GM18519 (cell line): ENCODE measurements around the gene RNF31.

Experiments
- ATAC-seq: cut with Tn5 transposase; IDR thresholded peaks from one replicate; pipeline ENCODE4 v1.9.1; 2021; ENCODE audit warnings: mild to moderate bottlenecking, moderate library complexity; ENCODE audit not compliant: unreplicated experiment, low FRiP score

RNF31 gene

DNA sequence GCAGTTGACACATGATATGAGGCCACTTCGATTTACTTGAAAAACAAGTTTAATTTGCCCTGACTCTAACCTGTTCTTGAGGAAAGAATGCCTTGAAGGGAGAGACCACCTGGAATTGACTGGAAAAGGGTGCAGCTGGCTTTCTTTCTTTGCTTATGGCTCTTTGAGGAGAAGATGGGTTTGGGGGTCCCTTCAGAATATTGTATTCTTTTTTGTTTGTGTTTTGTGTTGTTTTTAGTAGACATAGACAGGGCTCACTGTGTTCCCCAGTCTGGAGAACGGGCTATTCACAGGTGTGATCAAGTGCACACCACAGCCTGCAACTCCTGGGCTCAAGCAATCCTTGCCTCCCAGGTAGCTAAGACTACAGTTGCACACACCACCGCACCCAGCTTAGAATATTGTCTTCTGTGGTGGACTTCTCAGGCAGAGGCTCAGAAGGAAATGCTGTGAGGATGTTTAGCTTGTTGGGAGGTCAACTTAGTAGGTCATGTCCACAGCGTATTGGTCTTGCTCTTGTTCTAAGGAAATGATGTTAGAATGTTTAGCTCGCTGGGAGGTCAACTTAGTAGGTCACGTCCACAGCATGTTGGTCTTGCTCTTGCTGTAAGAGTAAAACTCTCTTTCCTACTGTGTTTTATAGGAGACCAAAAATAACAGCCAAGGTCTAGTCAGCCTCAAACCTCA, 31.0 kb upstream of the RNF31 start:
- no peak for ATAC-seq

DNA sequence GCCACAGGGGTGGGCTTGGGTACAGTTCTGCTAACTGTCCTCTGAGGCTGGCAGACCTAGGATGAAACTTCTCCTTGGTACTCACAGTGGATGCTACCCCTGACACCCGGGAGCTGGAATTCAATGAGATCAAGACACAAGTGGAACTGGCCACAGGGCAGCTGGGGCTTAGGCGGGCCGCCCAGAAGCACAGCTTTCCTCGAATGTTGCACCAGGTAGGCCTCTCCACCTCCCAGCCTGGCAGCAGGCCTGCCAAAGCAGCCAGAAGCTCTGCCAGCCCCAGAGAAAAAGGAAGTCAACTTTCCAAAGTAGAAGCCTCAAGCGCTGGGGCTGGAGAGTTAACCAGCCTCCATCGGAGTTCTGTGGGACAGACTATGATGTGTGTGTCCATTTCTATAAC, 30.1 kb upstream of the RNF31 start:
- no peak for ATAC-seq

DNA sequence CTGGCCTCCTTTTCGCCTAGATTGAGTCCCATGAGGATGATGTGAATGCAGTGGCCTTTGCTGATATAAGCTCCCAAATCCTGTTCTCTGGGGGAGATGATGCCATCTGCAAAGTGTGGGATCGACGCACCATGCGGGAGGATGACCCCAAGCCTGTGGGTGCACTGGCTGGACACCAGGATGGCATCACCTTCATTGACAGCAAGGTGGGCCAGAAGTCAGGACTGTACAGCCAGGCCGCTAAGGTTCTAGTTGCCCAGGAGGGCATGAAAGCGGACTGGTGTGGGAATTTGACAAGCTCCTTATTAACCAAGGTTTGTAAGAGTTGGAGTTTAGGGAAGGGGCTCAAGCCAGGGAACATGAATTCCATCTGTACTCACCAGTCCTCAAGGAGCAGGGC, 27.6 kb upstream of the RNF31 start:
- ATAC-seq = no peak

DNA sequence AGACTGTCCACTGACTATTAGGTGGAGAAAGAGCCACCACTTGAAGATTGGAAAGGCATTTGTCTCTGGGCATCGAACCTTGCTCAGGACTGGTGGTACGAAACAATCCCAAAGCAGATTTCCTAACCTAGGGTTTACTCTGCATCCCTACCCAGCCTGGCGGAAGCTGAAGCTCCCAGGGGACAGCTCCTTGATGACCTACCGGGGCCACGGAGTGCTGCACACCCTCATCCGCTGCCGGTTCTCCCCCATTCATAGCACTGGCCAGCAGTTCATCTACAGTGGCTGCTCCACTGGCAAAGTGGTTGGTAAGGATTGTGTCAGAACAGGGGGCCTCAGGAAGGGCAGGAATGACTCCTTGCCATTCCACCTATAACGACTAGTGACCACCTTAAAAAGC, 26.1 kb upstream of the RNF31 start:
- no peak for ATAC-seq

DNA sequence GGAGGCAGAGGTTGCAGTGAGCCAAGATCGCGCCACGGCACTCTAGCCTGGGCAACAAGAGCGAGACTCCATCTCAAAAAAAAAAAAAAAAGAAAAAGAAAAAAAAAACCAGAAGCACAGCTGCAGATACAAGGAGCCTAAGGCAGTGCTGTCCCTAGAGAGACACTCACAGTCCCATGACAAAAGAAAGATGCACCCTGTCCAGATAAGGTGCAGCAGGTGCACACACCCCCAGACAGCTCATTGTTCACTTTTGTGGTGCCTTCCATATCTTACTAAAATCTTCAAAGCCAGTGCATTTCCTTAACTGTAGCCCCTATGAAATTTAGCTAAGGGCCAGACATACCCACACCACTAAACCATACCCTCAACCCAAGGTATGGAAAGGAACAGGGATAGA, 24.9 kb upstream of the RNF31 start:
- no peak for ATAC-seq

DNA sequence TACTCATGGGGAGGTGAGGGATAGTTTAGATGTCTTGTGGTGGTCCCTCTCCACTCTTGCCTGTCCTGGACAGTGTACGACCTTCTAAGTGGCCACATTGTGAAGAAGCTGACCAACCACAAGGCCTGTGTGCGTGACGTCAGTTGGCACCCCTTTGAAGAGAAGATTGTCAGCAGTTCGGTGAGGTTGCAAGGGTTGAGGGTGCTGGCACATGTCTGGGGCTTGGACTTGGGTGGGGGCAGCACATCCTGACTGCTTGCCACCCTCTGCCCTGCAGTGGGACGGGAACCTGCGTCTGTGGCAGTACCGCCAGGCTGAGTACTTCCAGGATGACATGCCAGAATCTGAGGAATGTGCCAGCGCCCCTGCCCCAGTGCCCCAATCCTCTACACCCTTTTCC, 24.4 kb upstream of the RNF31 start:
- no peak for ATAC-seq

DNA sequence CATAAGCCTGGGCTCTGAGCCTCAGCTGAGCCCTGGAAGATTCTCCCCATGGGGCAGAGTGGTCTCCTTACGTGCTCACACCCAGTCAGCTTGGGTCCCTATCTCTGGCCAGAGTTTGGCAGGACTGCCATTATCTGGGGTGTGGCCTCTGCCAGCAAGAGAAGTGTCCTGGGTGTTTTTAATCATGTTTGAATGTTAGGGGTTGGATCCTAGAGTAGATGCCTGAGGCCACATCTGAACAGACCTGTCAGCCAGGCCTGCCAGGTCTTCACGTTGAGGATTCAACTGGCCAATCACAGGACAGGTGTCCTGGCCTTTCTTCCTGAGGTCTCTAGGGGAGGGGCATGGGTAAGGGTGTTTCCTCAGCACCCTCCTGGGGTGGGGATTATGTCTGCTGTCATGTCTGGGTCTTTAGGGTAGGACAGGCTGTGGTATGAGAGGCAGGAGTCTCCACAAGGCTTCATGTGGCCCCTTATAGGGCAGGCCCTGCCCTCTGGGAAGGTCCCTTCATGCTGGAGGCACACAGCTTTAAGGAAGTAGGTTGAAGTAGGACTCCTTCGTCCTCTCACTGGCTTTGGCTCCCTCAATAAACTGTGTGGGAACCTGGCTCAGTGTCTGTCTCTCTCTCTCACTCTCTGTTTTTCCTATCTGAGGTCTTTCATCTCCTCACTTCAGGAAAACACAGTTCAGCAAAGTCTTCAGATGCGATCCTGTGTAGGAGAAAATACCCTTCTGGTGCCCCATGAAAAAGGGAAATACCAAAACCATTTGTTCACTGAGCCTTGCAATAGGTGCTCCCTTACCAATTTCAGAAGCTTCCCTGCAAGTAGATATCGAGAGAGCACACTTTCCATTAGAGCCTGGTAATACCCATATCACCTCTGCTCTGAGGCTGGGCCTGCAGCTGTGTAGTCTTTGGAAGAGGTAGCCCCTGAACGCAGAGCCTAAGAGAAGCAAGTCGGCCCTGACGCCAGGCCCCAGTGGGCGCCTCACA, 23.6 kb upstream of the RNF31 start:
- no peak for ATAC-seq

DNA sequence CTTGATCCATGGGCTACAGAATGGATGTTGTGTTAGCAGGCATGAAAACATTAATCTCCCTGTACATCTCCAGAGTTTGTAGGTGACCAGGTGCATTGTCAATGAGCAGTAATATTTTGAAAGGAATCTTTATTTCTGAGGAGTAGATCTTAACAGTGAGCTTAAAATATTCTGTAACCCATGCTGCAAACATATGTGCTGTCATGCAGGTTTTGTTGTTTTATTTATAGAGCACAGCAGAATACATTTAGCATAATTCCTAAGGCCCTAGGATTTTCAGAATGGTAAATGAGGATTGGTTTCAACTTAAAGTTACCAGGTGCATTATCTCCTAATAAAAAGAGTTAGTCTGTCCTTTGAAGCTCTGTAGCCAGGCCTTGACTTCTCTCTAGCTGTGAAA, 20.4 kb upstream of the RNF31 start:
- ATAC-seq = no peak

DNA sequence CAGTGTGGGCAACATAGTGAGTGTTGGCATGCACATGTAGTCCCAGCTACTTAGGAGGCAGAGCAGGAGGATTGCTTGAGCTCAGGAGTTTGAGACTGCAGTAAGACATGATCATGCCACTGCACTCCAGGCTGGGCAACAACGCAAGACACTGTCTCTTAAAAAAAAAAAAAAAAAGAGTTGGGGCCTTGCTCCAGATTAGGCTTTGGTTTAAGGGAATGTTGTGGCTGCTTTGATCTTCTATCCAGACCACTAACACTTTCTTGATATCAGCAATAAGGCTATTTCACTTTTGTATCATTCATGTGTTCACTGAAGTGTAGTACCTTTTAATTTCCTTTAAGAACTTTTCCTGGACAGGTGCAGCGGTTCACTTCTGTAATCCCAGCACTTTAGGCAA, 19.6 kb upstream of the RNF31 start:
- no peak for ATAC-seq

DNA sequence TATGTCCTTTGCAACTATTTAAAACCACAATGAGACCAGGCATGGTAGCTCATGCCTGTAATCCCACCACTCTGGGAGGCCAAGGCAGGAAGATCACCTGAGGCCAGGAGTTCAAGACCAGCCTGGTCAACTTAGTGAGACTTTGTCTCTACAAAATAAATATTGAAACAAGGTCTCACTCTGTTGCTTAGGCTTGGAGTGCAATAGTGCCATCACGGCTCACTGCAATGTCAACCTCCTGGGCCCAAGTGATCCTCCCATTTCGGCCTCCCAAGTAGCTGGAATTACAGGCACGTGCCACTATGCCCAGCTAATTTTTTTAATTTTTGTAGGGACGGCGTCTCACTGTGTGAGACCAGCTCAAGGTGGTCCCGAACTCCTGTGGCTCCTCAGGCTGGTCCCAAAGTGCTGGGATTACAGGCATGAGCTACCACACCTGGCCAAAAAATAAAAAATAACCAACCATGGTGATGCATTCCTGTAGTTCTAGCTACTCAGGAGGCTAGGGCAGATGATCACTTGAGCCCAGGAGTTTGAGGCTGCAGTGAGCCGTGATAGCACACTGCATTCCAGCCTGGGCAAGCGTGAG, 17.8 kb upstream of the RNF31 start:
- ATAC-seq = no peak

DNA sequence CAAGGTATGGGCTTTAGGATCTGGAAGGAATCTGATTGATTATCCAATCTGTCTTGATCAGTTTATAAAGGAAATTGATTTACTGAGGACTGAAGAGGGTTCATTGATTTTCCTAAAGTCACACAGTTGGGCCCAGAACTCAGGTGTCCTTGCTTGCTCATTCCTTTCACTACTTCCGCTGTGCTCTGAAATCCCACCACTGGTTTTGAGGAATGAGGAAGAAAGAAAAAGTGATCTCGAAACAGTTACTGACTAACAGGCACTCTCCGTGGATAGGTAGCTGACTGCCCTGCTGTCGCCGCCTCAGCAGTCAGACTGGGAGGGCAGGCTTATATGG, 16.9 kb upstream of the RNF31 start, which contains the start of gene FITM1:
Gene FITM1, plus strand, starts transcription at position 280 of the 337 bp plus-strand sequence. CDS start 905 bp downstream, outside the sequence.
- ATAC-seq = no peak

DNA sequence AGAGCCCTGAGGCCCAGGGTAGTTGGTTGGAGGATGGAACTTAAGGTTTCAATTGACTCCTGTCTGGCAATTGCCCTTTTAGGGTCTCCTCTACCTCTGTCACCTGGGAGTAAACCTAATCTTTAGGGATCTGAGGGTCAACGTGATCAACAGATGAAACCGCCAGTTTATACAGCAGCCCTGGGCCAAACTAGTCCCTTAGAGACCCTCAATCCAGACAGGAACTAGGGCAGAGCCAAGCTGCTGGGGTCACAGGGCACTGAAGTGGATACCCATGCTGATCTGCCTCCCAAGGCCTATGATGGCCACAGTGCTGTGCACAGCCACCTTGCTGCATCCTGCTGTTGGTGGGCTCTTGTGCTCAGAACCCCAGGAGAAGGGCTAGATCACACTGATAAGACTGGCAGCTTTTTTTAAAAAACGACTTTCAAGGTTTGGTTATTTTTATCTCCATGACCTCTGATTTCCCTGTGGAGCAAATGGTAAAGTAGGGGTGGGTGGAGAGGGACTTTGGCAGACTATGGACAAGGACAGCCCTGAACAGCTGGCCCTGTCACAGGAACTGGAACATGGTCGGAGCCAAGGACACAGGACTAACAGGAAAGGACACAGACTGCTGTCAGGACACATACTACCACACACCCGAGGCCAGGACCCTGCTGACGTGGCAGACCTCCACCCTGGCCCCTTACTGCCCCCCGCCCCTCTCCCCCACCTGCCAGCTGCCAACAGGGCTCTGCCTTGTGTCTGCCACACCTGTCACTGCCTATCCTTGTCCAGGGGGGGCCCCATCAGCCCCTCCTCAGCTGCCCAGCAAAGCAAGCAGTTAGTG, 16.4 kb upstream of the RNF31 start:
- ATAC-seq = no peak

DNA sequence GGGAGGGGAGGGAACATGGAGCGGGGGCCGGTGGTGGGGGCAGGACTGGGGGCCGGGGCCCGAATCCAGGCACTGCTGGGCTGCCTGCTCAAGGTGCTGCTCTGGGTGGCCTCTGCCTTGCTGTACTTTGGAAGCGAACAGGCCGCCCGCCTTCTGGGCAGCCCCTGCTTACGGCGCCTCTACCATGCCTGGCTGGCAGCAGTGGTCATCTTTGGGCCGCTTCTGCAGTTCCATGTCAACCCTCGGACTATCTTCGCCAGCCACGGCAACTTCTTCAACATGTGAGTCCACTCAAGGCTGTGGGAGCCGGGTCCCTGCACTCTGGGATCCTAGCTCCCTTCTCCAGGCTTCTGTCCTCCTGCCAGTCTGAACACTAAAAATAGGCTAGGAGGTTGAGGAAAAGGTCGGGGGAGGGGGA, 15.7 kb upstream of the RNF31 start:
- no peak for ATAC-seq

DNA sequence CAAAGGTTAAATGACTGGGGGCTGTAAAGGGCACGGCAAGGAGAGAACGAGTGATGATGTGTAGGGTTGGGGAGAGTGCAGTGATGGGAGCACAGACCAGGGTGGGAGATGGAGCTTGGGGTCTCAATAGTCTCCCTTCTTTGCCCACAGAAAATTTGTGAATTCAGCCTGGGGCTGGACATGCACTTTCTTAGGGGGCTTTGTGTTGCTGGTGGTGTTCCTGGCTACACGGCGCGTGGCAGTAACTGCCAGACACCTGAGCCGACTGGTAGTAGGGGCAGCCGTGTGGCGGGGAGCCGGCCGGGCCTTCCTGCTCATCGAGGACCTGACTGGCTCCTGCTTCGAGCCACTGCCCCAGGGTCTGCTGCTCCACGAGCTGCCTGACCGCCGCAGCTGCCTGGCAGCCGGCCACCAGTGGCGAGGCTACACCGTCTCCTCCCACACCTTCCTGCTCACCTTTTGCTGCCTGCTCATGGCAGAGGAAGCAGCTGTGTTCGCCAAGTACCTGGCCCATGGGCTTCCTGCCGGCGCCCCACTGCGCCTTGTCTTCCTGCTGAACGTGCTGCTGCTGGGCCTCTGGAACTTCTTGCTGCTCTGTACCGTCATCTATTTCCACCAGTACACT, 15.1 kb upstream of the RNF31 start:
- no peak for ATAC-seq

DNA sequence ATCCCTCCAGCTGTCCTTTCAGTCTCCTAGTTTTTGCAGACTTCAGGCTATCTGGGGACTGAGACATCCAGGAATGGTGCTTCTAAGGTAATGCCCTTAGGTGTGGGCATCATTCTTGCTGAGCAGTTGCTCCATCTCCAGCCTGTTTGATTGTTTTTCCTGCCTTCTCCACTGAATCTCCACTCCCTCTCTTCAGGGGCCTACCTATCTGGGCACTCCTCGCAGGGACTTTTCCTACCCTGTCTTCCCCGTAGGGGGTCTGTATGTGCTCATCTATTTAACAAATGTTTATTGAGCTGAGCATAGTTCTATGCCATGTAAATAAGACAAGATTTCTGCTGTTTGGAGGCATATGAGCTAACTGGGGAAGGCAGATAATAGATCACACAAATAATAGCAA, 14.3 kb upstream of the RNF31 start:
- ATAC-seq = no peak

DNA sequence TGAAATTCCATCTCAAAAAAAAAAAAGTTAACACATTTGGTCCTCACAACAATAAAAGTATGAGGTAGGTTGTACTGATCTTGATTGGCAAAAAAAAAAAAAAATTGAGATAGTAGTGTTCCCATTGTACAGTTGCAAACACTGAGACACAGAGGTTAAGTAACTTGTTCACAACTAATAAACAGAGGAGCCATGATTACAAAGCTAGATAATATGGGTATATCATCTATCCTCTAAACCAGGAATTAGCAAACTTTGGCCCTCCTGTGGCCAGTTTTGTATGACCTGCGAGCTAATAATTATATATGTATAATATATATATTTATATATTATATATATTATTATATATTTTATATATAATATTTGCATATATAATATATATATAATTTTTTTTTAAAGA, 13.6 kb upstream of the RNF31 start:
- ATAC-seq = no peak

DNA sequence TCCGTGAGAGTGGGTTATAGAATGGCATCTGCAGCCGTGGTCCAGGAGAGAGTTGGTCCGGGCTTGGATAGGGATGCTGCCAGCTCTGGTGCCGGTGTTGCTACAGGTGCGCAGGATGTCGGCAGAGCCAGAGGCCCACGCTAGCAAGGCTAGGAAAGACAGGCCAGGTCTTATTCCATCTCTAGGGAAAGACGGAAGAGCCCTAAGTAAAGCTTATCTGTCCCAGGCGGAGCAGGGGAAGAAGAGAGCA, 11.8 kb upstream of the RNF31 start:
- ATAC-seq = peak; percentile 6

DNA sequence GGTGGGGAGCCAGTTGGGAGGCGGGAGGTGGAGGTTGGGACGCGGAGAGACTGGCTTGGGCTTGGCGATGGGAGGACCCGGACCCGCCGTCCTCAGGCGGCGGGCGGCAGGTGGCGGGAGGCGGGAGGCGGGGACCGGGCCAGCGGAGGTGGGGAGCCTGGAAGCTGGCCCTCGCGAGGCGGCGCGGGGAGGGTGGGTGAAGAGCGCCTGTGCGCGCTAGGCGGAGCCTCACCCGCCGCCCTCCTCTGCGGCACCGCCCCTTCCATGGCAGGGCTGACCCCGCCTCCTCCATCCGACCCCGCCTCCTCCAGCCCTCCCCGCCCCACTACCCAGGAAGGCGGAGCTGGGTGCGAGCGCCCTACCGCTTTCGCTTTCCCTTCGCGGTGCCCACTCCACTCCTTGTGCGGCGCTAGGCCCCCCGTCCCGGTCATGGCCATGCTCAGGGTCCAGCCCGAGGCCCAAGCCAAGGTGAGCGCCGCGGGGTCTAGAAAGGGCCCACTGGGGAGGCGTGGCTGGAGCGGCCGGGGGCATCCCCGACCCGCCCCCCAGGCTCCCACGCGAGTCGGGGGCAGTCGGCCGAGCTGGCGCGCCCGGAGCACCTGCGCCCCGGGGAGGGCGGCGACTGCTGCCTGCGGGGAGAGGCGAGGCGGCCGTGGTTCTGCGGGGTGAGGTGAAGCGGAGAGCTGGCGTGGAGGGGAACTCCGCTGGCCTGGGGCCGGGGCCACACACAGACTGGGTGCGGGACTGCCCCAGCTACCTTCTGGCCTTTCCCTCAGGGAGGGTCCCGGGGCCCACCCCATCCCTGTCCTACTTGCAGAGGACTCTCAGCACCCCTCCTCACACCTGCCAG, 11.2 kb upstream of the RNF31 start, which contains the start of gene PSME1:
Gene PSME1, plus strand, starts transcription at position 361 of the 850 bp plus-strand sequence. Its CDS starts 69 bp downstream, at position 430.
- ATAC-seq = peak; percentile 64
